Measurements from ENCODE around the gene SPSB1.

DNA sequence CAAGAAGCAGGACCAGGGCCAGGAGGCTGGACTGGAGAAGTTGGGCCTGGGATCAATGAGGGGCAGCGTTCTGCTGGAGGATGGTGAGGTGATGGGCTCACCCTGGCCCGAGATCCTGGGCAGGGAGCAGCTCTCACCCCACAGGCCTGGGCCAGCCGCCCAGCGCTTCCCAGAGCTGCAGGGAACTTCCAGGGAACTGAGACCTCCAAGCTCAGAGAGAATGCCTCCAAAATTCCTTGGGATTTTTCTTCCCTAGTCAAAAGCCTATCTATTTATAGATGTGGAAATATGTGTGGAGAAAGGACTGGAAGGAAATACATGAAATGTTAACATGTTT is 121.2 kb downstream of the SPSB1 start:
- no peak for TF ChIP-seq EZH2 (IDR thresholded peaks at IDR 0.05; ENCODE audit: borderline replicate concordance, low read length)
- TF ChIP-seq, protein P1, sequence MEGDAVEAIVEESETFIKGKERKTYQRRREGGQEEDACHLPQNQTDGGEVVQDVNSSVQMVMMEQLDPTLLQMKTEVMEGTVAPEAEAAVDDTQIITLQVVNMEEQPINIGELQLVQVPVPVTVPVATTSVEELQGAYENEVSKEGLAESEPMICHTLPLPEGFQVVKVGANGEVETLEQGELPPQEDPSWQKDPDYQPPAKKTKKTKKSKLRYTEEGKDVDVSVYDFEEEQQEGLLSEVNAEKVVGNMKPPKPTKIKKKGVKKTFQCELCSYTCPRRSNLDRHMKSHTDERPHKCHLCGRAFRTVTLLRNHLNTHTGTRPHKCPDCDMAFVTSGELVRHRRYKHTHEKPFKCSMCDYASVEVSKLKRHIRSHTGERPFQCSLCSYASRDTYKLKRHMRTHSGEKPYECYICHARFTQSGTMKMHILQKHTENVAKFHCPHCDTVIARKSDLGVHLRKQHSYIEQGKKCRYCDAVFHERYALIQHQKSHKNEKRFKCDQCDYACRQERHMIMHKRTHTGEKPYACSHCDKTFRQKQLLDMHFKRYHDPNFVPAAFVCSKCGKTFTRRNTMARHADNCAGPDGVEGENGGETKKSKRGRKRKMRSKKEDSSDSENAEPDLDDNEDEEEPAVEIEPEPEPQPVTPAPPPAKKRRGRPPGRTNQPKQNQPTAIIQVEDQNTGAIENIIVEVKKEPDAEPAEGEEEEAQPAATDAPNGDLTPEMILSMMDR (conservative IDR thresholded peaks at IDR 0.05 in 1 of 2, IDR thresholded peaks at IDR 0.05 in 1 of 2; ENCODE audit: extremely low read depth in 1 of 2, insufficient read depth in 1 of 2, low read depth in 1 of 2, low read length in 2 of 2) = no peak

Data from mammary epithelial cell (primary cell).